GM11168 (cell line): ENCODE results near the gene TRIM66.
"Not testable (repeated sequence)": the region's sequence is repeated elsewhere in the genome, so short reads cannot be mapped to it uniquely, and the experiment has no call there.

Source experiments
- in situ Hi-C: fragments of 300-500 bp; cut with MboI; formaldehyde crosslinking; loops from one replicate; pipeline ENCODE4 v1.12.0; 2022; ENCODE audit warnings: low sequenced_read_pairs; ENCODE audit not compliant: unreplicated experiment

TRIM66 gene

GRCh38 chr11:8670081-8670480 lies 12.4 kb downstream of the TRIM66 start:
- in situ Hi-C loops: not testable (repeated sequence)

- in situ Hi-C loops: no loop called here
Measured at GRCh38 chr11:8665222-8665621, 17.2 kb downstream of the TRIM66 start.

- in situ Hi-C loops: no loop called here
Measured at GRCh38 chr11:8661001-8661795, 21.3 kb downstream of the TRIM66 start.

GRCh38 chr11:8658321-8659057 lies 24.0 kb downstream of the TRIM66 start:
- in situ Hi-C loops: no loop called here

GRCh38 chr11:8656291-8656690 lies 26.2 kb downstream of the TRIM66 start:
- in situ Hi-C loops: no loop called here

- in situ Hi-C loops: no loop called here
Measured at GRCh38 chr11:8654503-8654902, 28.0 kb downstream of the TRIM66 start.

GRCh38 chr11:8652140-8652539 lies 30.3 kb downstream of the TRIM66 start:
- in situ Hi-C loops: no loop called here

GRCh38 chr11:8650401-8650990 lies 32.0 kb downstream of the TRIM66 start:
- in situ Hi-C loops: no loop called here

- in situ Hi-C loops: no loop called here
Measured at GRCh38 chr11:8649361-8649760, 33.1 kb downstream of the TRIM66 start.

- in situ Hi-C loops: no loop called here
Measured at GRCh38 chr11:8646873-8647272, 35.6 kb downstream of the TRIM66 start.

- in situ Hi-C loops: no loop called here
Measured at GRCh38 chr11:8642196-8642841, 40.1 kb downstream of the TRIM66 start.

GRCh38 chr11:8641332-8641731 lies 41.1 kb downstream of the TRIM66 start:
- in situ Hi-C loops: no loop called here

- in situ Hi-C loops: no loop called here
Measured at GRCh38 chr11:8640267-8640906, 42.1 kb downstream of the TRIM66 start.

GRCh38 chr11:8639655-8640054 lies 42.8 kb downstream of the TRIM66 start:
- in situ Hi-C loops: no loop called here

GRCh38 chr11:8638300-8638699 lies 44.2 kb downstream of the TRIM66 start:
- in situ Hi-C loops: no loop called here

- in situ Hi-C loops: no loop called here
Measured at GRCh38 chr11:8636127-8636526, 46.3 kb downstream of the TRIM66 start.

GRCh38 chr11:8634498-8634897 lies 48.0 kb downstream of the TRIM66 start:
- in situ Hi-C loops: no loop called here

GRCh38 chr11:8631395-8632118 lies 50.9 kb downstream of the TRIM66 start:
- in situ Hi-C loops: no loop called here

- in situ Hi-C loops: no loop called here
Measured at GRCh38 chr11:8624698-8625097, 57.8 kb downstream of the TRIM66 start.

- in situ Hi-C loops: no loop called here
Measured at GRCh38 chr11:8621147-8621546, 61.3 kb downstream of the TRIM66 start.
